Keratinocyte (primary cell): ENCODE results near the gene ACACB. TPM values are rescaled to one million over a fixed set of nuclear protein-coding genes. Genes with fewer than 3 reads are reported as not detected.

Experiments used
- DNase-seq: peaks from one replicate; pipeline ENCODE4 v3.0.0-alpha.2; 2011; ENCODE audit warnings: low read depth, missing footprints, low spot score
- FAIRE-seq: peaks from 2 replicates; lab custom pipeline; 2011; peaks lifted over from hg19 to GRCh38; lab: Jason Lieb, UNC
- H2AFZ ChIP-seq: 2 replicates; pipeline ENCODE4 v1.6.0; 2012; ENCODE audit warnings: low read length, control low read depth, inconsistent platforms; ENCODE audit not compliant: control insufficient read depth
- H3K27ac ChIP-seq: 2 replicates; pipeline ENCODE4 v1.5.1; 2011; ENCODE audit warnings: low read length; ENCODE audit not compliant: control insufficient read depth, insufficient read depth
- H3K27me3 ChIP-seq: 3 replicates; pipeline ENCODE4 v1.6.0; 2011; ENCODE audit warnings: low read length; ENCODE audit not compliant: control insufficient read depth, insufficient read depth; ENCODE audit errors: extremely low read depth
- H3K36me3 ChIP-seq, 2 experiments: 2 replicates in 1 of 2; 3 replicates in 1 of 2; pipeline ENCODE4 v1.5.1; 2011; ENCODE audit warnings: low read length in 2 of 2, mild to moderate bottlenecking in 1 of 2; ENCODE audit not compliant: control insufficient read depth in 2 of 2, insufficient read depth in 2 of 2; ENCODE audit errors: extremely low read depth in 1 of 2
- H3K4me1 ChIP-seq: 3 replicates; pipeline ENCODE4 v1.5.1; 2011; ENCODE audit warnings: low read length; ENCODE audit not compliant: control insufficient read depth, insufficient read depth; ENCODE audit errors: extremely low read depth
- H3K4me2 ChIP-seq: 3 replicates; pipeline ENCODE4 v1.6.0; 2011; ENCODE audit warnings: low read depth, low read length; ENCODE audit not compliant: control insufficient read depth, insufficient read depth; ENCODE audit errors: extremely low read depth
- H3K4me3 ChIP-seq, 3 experiments: fragments of 200-600 bp in 1 of 3; sonication (generic) in 1 of 3; 2 replicates in 2 of 3; 3 replicates in 1 of 3; pipeline ENCODE4 v1.5.1; 2011 to 2016; ENCODE audit warnings: low read length in 3 of 3, mild to moderate bottlenecking in 3 of 3, control low read depth in 2 of 3, inconsistent platforms in 1 of 3, low read depth in 1 of 3, mixed read lengths in 1 of 3, mixed run types in 1 of 3, moderate library complexity in 1 of 3; ENCODE audit not compliant: control insufficient read depth in 2 of 3, insufficient read depth in 2 of 3; ENCODE audit errors: extremely low read depth in 1 of 3
- H3K79me2 ChIP-seq: 2 replicates; pipeline ENCODE4 v1.6.0; 2012; ENCODE audit warnings: low read length; ENCODE audit not compliant: control insufficient read depth, insufficient read depth
- H3K9ac ChIP-seq: 3 replicates; pipeline ENCODE4 v1.6.0; 2011; ENCODE audit warnings: low read length; ENCODE audit not compliant: control insufficient read depth, insufficient read depth; ENCODE audit errors: extremely low read depth
- H3K9me1 ChIP-seq: 3 replicates; pipeline ENCODE4 v1.6.0; 2011; ENCODE audit warnings: low read length; ENCODE audit not compliant: control insufficient read depth, insufficient read depth; ENCODE audit errors: extremely low read depth
- H3K9me3 ChIP-seq: 2 replicates; pipeline ENCODE4 v1.5.1; 2012; ENCODE audit warnings: low read depth, low read length; ENCODE audit not compliant: control insufficient read depth
- H4K20me1 ChIP-seq: 3 replicates; pipeline ENCODE4 v1.6.0; 2011; ENCODE audit warnings: low read length; ENCODE audit not compliant: control insufficient read depth, insufficient read depth; ENCODE audit errors: extremely low read depth
- EZH2 ChIP-seq: IDR thresholded peaks from one replicate; pipeline ENCODE4 v1.6.1; 2012; ENCODE audit warnings: inconsistent platforms, mild to moderate bottlenecking, low read length, moderate library complexity
- dilution Hi-C: fragments of 300-500 bp; cut with MboI; formaldehyde crosslinking; loops from one replicate; pipeline ENCODE4 v1.7.0; 2020; ENCODE audit warnings: low sequenced_read_pairs; ENCODE audit not compliant: extremely low pct_ligation_motif_present
- polyA plus RNA-seq, 5 experiments: library from polyadenylated mRNA; depleted of rRNA in 3 of 5; stranded (reverse) in 3 of 5; stranded (forward) in 1 of 5; unstranded in 1 of 5; fragments of >200 nt; gene quantifications; 1 replicate in 1 of 5; 2 replicates in 3 of 5; 3 replicates in 1 of 5; pipeline versions ENCODE4 v1.2.1 to v1.2.3, GENCODE V29; 2011 to 2012; ENCODE audit warnings: missing spikeins in 2 of 5, low read depth in 1 of 5, low replicate concordance in 1 of 5
- TF ChIP-seq, protein P1 (sequence below), 3 experiments: IDR thresholded peaks in 1 of 3; conservative IDR thresholded peaks in 1 of 3; optimal IDR thresholded peaks in 1 of 3; 2 replicates in 2 of 3; 3 replicates in 1 of 3; pipeline versions ENCODE3 to v1.5.1; 2011; ENCODE audit warnings: low read length in 3 of 3, mild to moderate bottlenecking in 3 of 3, moderate library complexity in 2 of 3, control low read depth in 1 of 3, inconsistent platforms in 1 of 3; ENCODE audit not compliant: insufficient read depth in 2 of 3; ENCODE audit errors: extremely low read depth in 1 of 3

Gene ACACB
- polyA plus RNA-seq, 1 donor (not counting 4 experiments of a cell fraction or from before 2014, with no cell fraction given): 1.3 TPM

DNA sequence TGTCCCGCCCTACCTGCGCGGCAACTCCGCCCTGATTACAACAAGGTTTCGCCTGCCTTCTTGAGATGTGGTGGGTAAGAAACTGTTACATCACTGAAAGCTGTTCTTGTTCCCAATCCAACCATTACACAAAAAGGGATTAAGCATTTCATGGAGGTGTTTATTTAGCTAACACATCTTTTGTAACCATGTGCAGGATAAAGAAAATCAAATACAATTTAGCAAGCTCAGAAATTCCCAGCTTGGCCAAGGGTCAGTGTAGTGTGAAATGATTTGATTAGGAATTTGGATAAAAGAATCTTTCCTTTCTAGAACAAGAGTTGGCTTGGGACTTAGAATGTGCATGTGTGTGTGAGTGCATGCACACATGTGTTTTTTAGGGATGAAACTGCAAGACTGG is 186.4 kb downstream of the ACACB start:
- no peak overlapping the region for H2AFZ ChIP-seq
- dilution Hi-C loops: no loop called here
- H3K4me1 ChIP-seq: peaks cover 6% of the 10 kb centered on the region
- H4K20me1 ChIP-seq: no peaks in the 10 kb centered on the region
- H3K4me2 ChIP-seq: no peak overlapping the region
- peaks cover 16% of the 10 kb centered on the region for H3K27me3 ChIP-seq
- H3K9me1 ChIP-seq: peaks cover 3% of the 10 kb centered on the region
- H3K4me3 ChIP-seq: no peak overlapping the region
- no peaks in the 10 kb centered on the region for H3K9me3 ChIP-seq
- H3K9ac ChIP-seq: no peak overlapping the region
- H3K36me3 ChIP-seq: no peaks in the 10 kb centered on the region
- DNase-seq (no peak), FAIRE-seq (no peak)
- TF ChIP-seq, protein P1, sequence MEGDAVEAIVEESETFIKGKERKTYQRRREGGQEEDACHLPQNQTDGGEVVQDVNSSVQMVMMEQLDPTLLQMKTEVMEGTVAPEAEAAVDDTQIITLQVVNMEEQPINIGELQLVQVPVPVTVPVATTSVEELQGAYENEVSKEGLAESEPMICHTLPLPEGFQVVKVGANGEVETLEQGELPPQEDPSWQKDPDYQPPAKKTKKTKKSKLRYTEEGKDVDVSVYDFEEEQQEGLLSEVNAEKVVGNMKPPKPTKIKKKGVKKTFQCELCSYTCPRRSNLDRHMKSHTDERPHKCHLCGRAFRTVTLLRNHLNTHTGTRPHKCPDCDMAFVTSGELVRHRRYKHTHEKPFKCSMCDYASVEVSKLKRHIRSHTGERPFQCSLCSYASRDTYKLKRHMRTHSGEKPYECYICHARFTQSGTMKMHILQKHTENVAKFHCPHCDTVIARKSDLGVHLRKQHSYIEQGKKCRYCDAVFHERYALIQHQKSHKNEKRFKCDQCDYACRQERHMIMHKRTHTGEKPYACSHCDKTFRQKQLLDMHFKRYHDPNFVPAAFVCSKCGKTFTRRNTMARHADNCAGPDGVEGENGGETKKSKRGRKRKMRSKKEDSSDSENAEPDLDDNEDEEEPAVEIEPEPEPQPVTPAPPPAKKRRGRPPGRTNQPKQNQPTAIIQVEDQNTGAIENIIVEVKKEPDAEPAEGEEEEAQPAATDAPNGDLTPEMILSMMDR (optimal IDR thresholded peaks at IDR 0.05 in 1 of 3, IDR thresholded peaks at IDR 0.05 in 1 of 3, conservative IDR thresholded peaks at IDR 0.05 in 1 of 3; ENCODE audit: extremely low read depth in 1 of 3, insufficient read depth in 2 of 3, low read length in 3 of 3): no peak
- TF ChIP-seq EZH2: no peak
- no peaks in the 10 kb centered on the region for H3K79me2 ChIP-seq
- H3K27ac ChIP-seq: no peak overlapping the region

DNA sequence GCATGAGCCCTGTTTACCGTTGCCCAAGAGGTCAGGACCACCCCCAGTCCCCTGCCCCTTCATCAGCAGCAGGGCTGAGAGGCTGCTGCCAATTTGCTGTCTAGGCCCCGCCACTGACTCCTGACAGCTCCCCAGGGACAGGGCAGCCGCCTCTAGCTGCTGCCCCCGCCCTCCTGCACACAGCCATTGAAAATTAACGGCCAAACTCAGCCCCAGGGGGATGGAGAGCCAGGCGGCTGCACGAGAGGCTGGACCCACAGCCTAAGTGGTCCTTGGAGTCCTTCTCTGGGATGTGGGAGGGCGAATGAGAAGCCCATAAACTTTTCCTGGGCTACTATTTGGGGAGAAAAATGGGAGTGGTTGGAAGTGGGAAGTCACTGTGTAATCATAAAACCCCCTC is 188.1 kb downstream of the ACACB start:
- no peak for FAIRE-seq
- no peak for DNase-seq
- Histone ChIP-seq H3K36me3 (no peaks in the 10 kb centered on the region), H3K4me1 (peaks cover 6% of the 10 kb centered on the region), H3K9ac (no peak overlapping the region), H3K4me2 (no peak overlapping the region), H3K9me1 (peaks cover 3% of the 10 kb centered on the region), H2AFZ (no peak overlapping the region), H3K27me3 (peaks cover 32% of the 10 kb centered on the region), H3K79me2 (no peaks in the 10 kb centered on the region), H4K20me1 (no peaks in the 10 kb centered on the region), H3K4me3 (no peak overlapping the region), H3K9me3 (no peaks in the 10 kb centered on the region), H3K27ac (no peak overlapping the region)
- TF ChIP-seq EZH2: no peak
- TF ChIP-seq, protein P1 (optimal IDR thresholded peaks at IDR 0.05 in 1 of 3, IDR thresholded peaks at IDR 0.05 in 1 of 3, conservative IDR thresholded peaks at IDR 0.05 in 1 of 3; ENCODE audit: extremely low read depth in 1 of 3, insufficient read depth in 2 of 3, low read length in 3 of 3): no peak
- dilution Hi-C loops: no loop called here
